ENCODE data around the gene APOC1.
"Not testable (repeated sequence)": the region's sequence is repeated elsewhere in the genome, so short reads cannot be mapped to it uniquely, and the experiment has no call there.

Gene APOC1

GRCh38 chr19:44913512-44914432, 636 bp upstream of the APOC1 start:
- not testable (repeated sequence) for DNase-seq (ENCODE audit: low spot score)

GRCh38 chr19:44924243-44924725, 9.9 kb downstream of the APOC1 start:
- DNase-seq (ENCODE audit: low spot score) = no peak

- DNase-seq (ENCODE audit: low spot score) = no peak
Measured at GRCh38 chr19:44925114-44925891, 10.9 kb downstream of the APOC1 start.

- DNase-seq (ENCODE audit: low spot score) = not testable (repeated sequence)
Measured at GRCh38 chr19:44926245-44927077, 12.1 kb downstream of the APOC1 start.

GRCh38 chr19:44927746-44928145, 13.3 kb downstream of the APOC1 start:
- no peak for DNase-seq (ENCODE audit: low spot score)

- DNase-seq (ENCODE audit: low spot score) = no peak
Measured at GRCh38 chr19:44930088-44930487, 15.7 kb downstream of the APOC1 start.

- no peak for DNase-seq (ENCODE audit: low spot score)
Measured at GRCh38 chr19:44931541-44931940, 17.1 kb downstream of the APOC1 start.

GRCh38 chr19:44939668-44940067, 25.3 kb downstream of the APOC1 start:
- no peak for DNase-seq (ENCODE audit: low spot score)

GRCh38 chr19:44942067-44942571, 27.7 kb downstream of the APOC1 start, which contains the start of gene APOC4:
Gene APOC4 (plus strand): TSS chr19:44942237. CDS start chr19:44942278, 41 bp downstream.
- no peak for DNase-seq (ENCODE audit: low spot score)

GRCh38 chr19:44943801-44944249, 29.4 kb downstream of the APOC1 start:
- no peak for DNase-seq (ENCODE audit: low spot score)

GRCh38 chr19:44947041-44947581, 32.7 kb downstream of the APOC1 start:
- DNase-seq (ENCODE audit: low spot score) = no peak

- no peak for DNase-seq (ENCODE audit: low spot score)
Measured at GRCh38 chr19:44948237-44948636, 33.8 kb downstream of the APOC1 start.

- no peak for DNase-seq (ENCODE audit: low spot score)
Measured at GRCh38 chr19:44948763-44949374, 34.5 kb downstream of the APOC1 start.

GRCh38 chr19:44949550-44949949, 35.1 kb downstream of the APOC1 start:
- no peak for DNase-seq (ENCODE audit: low spot score)

- peak; percentile 82 for DNase-seq (ENCODE audit: low spot score)
Measured at GRCh38 chr19:44951179-44952159, 37.1 kb downstream of the APOC1 start.

- no peak for DNase-seq (ENCODE audit: low spot score)
Measured at GRCh38 chr19:44954278-44954648, 39.9 kb downstream of the APOC1 start.

GRCh38 chr19:44954649-44955504, 40.5 kb downstream of the APOC1 start, which contains the start of gene CLPTM1:
Gene CLPTM1 (plus strand): TSS chr19:44955380. CDS start chr19:44955396, 16 bp downstream.
- DNase-seq (ENCODE audit: low spot score) = peak; percentile 96
